IPS-15b (cell line): ENCODE measurements around the gene SSBP4.

ENCODE experiments used
- H3K27me3 ChIP-seq: one replicate; pipeline ENCODE4 v1.6.1; 2013; ENCODE audit warnings: low read length; ENCODE audit not compliant: control insufficient read depth, insufficient read depth
- H3K36me3 ChIP-seq: one replicate; pipeline ENCODE4 v1.6.1; 2013; ENCODE audit warnings: low read length; ENCODE audit not compliant: control insufficient read depth, insufficient read depth
- H3K4me1 ChIP-seq: one replicate; pipeline ENCODE4 v1.6.1; 2013; ENCODE audit warnings: mild to moderate bottlenecking, low read length; ENCODE audit not compliant: control insufficient read depth, insufficient read depth
- H3K4me3 ChIP-seq: one replicate; pipeline ENCODE4 v1.5.1; 2013; ENCODE audit warnings: low read depth, low read length
- H3K9ac ChIP-seq: one replicate; pipeline ENCODE4 v1.6.1; 2013; ENCODE audit warnings: low read depth, mild to moderate bottlenecking, low read length
- H3K9me3 ChIP-seq: one replicate; pipeline ENCODE4 v1.6.1; 2013; ENCODE audit warnings: mild to moderate bottlenecking, low read length; ENCODE audit not compliant: control insufficient read depth, insufficient read depth

SSBP4 gene

DNA sequence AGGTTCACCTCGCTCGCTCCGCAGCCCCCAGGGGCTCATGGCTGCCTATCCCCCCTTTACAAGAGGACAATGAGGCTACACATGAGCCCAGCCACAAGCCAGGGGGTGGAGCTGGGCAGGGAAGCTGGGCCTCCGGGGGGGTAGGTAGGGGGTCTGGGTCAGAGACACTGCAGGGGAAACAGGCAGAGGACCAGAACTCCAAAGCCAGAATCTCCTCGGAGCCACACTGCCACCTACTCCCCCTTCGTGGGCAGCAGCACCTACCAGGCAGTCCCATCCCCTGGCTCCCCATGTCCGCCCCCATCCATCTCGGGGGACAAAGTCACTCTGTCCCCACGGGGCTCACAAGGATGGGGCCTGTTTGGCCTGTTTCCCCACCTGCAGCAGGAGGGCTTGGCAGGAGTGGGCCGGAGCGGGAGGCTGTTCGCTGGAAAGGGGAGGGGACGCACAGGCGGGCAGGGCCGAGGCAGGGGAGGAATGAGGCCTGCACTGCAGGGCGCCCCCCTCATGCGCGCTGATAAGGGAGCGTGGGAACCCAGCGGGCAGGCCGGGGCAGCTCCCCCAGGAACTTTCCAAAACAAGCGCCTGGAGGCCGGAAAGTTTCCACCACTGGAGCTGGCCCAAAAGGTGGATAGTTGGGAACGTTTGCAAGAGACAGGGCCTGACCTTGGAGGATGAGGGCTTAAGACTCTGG, 19.3 kb downstream of the SSBP4 start:
- Histone ChIP-seq H3K4me3 (peak overlapping the region; percentile 45), H3K27me3 (no peaks in the 10 kb centered on the region), H3K36me3 (peaks cover 22% of the 10 kb centered on the region), H3K9me3 (no peaks in the 10 kb centered on the region), H3K9ac (no peak overlapping the region), H3K4me1 (peaks cover 16% of the 10 kb centered on the region)

DNA sequence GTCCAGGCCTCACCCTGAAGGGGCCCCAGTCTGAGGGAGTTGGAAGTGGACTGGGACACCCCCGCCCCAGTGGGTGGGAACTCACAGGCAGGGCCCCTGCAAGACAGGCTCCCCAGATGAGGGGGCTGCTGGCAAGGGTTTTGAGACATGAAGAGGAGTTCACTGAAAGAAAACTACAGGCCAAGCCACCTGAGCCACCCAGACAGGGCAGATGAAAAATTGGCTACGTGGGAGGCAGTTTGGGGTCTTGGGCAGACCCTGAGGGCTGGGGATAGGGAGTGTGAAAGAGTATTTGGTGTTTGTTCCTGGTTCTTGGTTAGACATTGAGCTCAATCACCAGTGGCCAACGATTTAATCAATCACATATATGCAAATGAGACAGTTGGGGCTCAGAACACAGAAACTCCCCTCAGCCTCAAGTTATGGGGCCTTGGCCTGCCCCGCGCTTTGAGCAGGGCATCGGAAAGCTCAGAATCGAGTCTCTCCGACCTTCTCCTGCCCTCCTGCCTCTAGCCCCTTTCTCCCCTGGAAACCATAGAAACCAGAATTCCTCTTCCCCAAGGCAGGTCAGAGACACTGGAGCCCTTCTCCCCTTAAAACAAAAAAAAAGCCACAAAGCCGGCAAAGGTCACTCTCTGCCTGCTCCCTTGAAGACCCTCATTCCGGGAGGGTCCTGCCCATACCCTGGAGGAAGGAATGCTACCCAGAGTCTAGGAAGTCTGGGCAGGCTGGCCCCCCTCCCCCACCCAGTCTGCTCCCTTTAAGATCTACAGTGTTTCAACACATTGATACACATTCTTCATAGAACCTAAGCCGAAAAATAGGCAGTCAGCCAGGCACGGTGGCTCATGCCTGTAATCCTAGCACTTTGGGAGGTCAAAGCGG, 20.1 kb downstream of the SSBP4 start:
- H3K4me1 ChIP-seq: peaks cover 16% of the 10 kb centered on the region
- no peak overlapping the region for H3K4me3 ChIP-seq
- no peak overlapping the region for H3K9ac ChIP-seq
- peaks cover 26% of the 10 kb centered on the region for H3K36me3 ChIP-seq
- no peaks in the 10 kb centered on the region for H3K27me3 ChIP-seq
- no peaks in the 10 kb centered on the region for H3K9me3 ChIP-seq

DNA sequence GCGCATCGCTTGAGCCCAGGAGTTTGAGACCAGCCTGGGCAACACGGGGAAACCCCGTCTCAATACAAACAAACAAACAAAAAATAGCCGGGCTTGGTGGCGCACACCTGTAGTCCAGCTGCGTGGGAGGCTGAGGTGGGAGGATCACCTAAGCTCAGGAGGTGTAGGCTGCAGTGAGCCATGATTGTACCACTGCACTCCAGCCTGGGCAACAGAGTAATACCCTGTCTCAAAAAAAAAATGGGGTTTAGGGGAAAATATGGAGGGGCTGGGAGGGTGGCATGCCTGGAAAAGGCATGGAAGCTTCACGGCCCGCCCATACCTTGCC, 20.7 kb downstream of the SSBP4 start:
- no peak overlapping the region for H3K9ac ChIP-seq
- H3K4me1 ChIP-seq: peaks cover 16% of the 10 kb centered on the region
- peaks cover 27% of the 10 kb centered on the region for H3K36me3 ChIP-seq

DNA sequence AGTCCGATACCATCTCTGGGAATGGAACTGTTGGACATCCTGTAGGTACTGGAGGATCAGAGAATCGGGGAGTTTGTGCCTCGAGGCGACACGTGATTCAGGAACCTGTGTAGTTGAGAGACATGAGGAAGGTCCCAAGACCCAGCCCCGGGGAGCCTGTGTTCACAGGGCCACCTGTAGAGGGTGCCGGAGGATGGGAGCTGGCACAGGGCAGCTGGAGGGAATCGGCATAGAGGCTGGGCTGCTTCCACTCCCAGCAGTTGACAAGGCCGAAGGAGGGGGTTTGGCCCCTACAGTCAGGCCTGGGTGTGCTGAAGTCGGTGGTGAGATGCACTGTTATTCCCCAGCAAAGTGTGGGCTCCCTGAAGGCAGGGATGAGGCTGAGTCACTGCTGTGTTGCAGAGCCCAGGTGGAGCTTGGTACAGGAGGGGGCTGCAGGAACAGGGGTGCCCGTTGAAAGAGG, 21.2 kb downstream of the SSBP4 start:
- H3K27me3 ChIP-seq: no peaks in the 10 kb centered on the region
- H3K4me3 ChIP-seq: no peak overlapping the region
- peaks cover 25% of the 10 kb centered on the region for H3K36me3 ChIP-seq
- H3K9me3 ChIP-seq: no peaks in the 10 kb centered on the region
- H3K9ac ChIP-seq: no peak overlapping the region
- H3K4me1 ChIP-seq: peaks cover 16% of the 10 kb centered on the region

More for the DNA sequence above, 20.7 kb downstream of the SSBP4 start:
- H3K9me3 ChIP-seq: no peaks in the 10 kb centered on the region
- no peaks in the 10 kb centered on the region for H3K27me3 ChIP-seq
- no peak overlapping the region for H3K4me3 ChIP-seq

DNA sequence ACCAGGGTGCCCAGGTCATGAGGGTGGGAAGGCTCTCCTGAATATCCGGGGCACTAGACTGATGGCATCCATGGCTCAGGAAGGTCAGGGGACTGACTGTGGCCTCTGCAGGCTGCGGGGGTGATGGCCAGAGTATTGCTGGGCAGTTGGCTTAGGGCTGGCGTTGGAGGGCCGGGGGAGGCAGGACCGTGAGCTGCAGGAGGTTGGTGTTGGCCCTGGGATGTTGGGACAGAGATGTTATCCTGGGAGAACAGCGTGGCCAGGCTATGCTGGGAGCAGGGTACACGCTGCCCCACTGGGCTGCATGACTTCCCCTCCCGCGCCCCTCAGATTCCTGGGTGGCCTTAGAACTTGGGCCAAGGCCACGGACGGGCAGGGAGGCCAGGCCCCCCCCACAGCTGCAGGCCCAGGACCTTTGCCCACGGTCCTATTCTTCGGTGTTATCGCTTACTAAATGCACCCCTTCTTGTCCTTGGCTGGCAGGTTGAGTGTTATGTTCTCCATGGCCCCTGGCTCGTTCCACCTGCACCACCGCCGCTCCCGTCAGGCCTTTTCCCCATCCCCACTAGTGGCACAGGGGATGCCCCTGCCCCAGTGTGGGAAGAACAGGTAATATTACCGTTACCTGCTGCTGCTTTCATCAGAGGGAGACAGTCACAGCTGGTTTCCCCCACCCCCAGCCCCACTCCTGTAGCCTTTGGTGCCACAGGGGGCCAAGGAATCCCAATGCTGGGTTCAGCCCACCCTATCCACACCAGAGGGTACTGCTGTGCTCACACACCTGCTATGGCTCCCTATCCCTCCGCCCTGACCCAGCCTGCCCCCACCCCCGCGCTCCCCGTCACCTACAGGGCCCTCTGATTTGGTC, 22.0 kb downstream of the SSBP4 start:
- Histone ChIP-seq H3K4me1 (peaks cover 15% of the 10 kb centered on the region), H3K9ac (no peak overlapping the region), H3K4me3 (no peak overlapping the region), H3K27me3 (no peaks in the 10 kb centered on the region), H3K36me3 (peaks cover 25% of the 10 kb centered on the region), H3K9me3 (no peaks in the 10 kb centered on the region)

DNA sequence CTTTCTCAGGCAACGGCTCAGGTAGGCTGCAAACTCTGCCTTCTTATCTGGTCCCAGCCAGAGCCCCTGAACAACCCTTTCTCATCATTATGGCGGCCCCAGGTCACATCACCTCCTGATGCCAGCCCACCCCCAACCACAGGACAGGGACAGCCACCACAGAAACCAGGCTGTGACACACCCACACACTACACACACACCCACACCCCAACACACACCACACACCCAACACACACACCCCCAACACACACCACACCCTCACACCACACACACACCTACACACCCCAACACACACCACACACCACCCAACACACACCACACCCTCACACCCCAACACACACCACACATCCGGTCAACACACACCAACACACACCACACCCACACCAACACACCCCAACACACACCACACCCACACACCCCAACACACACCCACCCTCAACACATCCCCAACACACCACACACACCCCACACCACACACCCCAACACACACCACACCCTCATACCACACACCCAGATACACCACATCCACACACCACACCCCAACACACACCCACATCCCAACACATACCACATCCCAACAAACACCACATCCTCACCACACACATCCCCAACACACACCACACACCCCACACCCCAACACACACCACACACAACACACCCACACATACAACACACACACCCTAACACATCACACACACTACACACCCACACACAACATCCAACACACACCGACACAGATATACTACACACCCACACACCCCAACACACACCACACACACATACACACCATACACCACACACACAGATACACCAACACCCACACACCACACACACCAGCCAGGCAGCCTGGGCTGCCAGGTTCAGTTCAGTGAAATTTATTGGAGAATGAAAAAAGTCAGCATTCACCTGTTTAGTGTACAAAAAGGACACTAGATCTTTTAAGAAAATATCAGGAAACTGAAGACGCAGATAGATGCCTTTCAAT, 22.9 kb downstream of the SSBP4 start:
- H3K4me1 ChIP-seq: peaks cover 13% of the 10 kb centered on the region
- no peak overlapping the region for H3K4me3 ChIP-seq

DNA sequence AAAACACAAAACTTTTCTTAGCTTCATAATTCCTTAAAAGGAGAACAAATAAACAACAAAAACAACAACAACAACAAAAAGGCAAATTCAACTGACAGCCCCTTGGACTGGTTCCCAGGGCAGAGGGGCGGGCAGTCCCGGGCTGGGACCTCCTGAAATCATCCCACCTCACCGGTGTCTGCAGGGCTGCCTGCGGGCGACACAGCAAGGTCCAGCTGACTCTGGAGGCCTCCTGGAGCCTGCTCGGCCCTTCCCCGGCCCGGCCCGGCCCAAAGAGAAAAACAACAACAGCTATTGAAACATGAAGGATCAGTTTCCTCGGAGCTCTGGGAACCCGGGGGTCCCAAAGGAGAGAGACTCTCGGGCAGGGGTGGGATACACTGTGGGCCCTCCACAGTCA, 23.7 kb downstream of the SSBP4 start:
- Histone ChIP-seq H3K9ac (no peak overlapping the region), H3K4me3 (no peak overlapping the region), H3K9me3 (no peaks in the 10 kb centered on the region), H3K36me3 (peaks cover 31% of the 10 kb centered on the region), H3K4me1 (peaks cover 13% of the 10 kb centered on the region), H3K27me3 (no peaks in the 10 kb centered on the region)

More for the DNA sequence above, 22.9 kb downstream of the SSBP4 start:
- H3K9me3 ChIP-seq: no peaks in the 10 kb centered on the region
- no peaks in the 10 kb centered on the region for H3K27me3 ChIP-seq
- H3K9ac ChIP-seq: no peak overlapping the region
- H3K36me3 ChIP-seq: peaks cover 29% of the 10 kb centered on the region

DNA sequence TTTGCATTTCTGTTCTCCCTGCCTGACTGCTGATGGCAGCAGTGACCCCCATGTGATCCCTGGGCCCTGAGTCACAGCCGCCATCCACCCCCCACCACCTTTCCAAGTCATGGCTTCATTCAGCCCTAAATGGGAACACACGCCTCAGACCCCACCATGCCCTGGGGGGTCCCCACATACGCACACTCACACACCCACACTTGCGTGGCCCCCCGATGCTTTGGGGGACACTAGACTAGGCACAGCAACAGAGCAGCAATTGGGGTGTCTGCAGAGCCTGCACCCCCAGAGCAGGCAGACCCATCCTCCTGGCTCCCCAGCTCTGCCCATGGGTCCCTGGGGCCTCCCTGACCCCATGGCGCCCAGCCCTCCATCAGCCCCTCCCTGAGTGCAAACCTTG, 24.2 kb downstream of the SSBP4 start:
- Histone ChIP-seq H3K27me3 (no peaks in the 10 kb centered on the region), H3K36me3 (peaks cover 31% of the 10 kb centered on the region), H3K4me3 (no peak overlapping the region), H3K9ac (no peak overlapping the region), H3K9me3 (no peaks in the 10 kb centered on the region), H3K4me1 (peaks cover 13% of the 10 kb centered on the region)

DNA sequence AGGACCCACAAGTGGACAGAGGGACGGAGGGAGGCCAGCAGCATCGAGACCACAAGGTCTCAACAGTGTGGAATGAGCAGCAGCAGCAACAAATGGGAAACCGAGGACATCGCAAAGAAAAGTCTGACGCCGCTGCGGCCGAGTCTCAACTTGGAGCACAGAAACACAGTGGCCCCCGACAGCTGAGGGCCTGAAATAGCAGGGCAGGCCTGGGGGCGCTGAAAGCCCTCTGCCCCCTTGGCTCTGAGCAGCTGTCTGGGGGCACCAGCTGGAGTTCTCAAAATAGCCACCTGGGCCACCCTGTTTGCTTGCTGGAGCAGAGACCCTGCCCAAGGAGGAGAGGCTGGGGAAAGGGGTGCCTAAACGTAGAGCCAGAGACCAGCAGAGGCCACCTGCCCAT, 24.6 kb downstream of the SSBP4 start:
- Histone ChIP-seq H3K36me3 (peaks cover 33% of the 10 kb centered on the region), H3K4me1 (peaks cover 12% of the 10 kb centered on the region), H3K4me3 (no peak overlapping the region), H3K9ac (no peak overlapping the region), H3K9me3 (no peaks in the 10 kb centered on the region), H3K27me3 (no peaks in the 10 kb centered on the region)

DNA sequence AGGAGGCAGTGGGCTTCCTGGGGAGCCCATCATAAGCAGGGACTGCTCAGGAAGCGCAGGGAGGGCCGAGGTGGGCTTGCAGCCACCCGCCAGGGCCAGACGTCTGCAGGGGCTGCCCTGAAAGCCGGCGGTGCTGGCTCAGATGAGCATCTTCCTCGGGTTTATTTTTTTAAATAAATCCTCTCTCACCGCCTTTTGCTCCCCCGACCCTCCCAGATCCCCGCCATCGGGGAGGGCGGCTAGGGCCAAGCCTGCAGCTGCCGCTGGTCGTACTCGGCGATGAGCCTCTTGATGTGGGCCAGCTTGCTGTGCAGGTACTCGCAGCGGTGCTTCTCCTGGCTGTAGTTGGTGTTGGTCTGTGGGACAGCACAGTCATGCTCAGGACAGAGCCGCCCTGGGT, 25.3 kb downstream of the SSBP4 start:
- no peak overlapping the region for H3K9ac ChIP-seq
- H3K27me3 ChIP-seq: no peaks in the 10 kb centered on the region
- H3K4me1 ChIP-seq: peaks cover 5% of the 10 kb centered on the region
- H3K9me3 ChIP-seq: no peaks in the 10 kb centered on the region
- H3K4me3 ChIP-seq: no peak overlapping the region
- peaks cover 39% of the 10 kb centered on the region for H3K36me3 ChIP-seq
